IPS-20b (cell line): Measurements from ENCODE around the gene DCAF12.
A peak's percentile ranks its signal among the peaks of the same experiment; 100 is the strongest.
"Not testable (repeated sequence)": the region's sequence is repeated elsewhere in the genome, so short reads cannot be mapped to it uniquely, and the experiment has no call there.

Experiments
- H3K27ac ChIP-seq: one replicate; pipeline ENCODE4 v1.5.1; 2013; ENCODE audit warnings: low read length
- H3K27me3 ChIP-seq: 2 replicates; pipeline ENCODE4 v1.6.1; 2013; ENCODE audit warnings: mild to moderate bottlenecking, low read length, inconsistent platforms; ENCODE audit not compliant: insufficient read depth
- H3K36me3 ChIP-seq: 2 replicates; pipeline ENCODE4 v1.6.1; 2013; ENCODE audit warnings: low read depth, mild to moderate bottlenecking, inconsistent platforms, low read length, moderate library complexity; ENCODE audit not compliant: insufficient read depth
- H3K4me1 ChIP-seq: 2 replicates; pipeline ENCODE4 v1.6.1; 2013; ENCODE audit warnings: mild to moderate bottlenecking, control low read depth, inconsistent platforms, low read length, moderate library complexity; ENCODE audit not compliant: insufficient read depth
- H3K4me3 ChIP-seq: 2 replicates; pipeline ENCODE4 v1.5.1; 2013; ENCODE audit warnings: mild to moderate bottlenecking, low read length, inconsistent platforms
- H3K9ac ChIP-seq: 2 replicates; pipeline ENCODE4 v1.6.1; 2013; ENCODE audit warnings: low read depth, mild to moderate bottlenecking, inconsistent platforms, low read length, moderate library complexity
- H3K9me3 ChIP-seq: 2 replicates; pipeline ENCODE4 v1.6.1; 2013; ENCODE audit warnings: mild to moderate bottlenecking, low read depth, low read length, inconsistent platforms; ENCODE audit not compliant: insufficient read depth

Gene DCAF12

DNA sequence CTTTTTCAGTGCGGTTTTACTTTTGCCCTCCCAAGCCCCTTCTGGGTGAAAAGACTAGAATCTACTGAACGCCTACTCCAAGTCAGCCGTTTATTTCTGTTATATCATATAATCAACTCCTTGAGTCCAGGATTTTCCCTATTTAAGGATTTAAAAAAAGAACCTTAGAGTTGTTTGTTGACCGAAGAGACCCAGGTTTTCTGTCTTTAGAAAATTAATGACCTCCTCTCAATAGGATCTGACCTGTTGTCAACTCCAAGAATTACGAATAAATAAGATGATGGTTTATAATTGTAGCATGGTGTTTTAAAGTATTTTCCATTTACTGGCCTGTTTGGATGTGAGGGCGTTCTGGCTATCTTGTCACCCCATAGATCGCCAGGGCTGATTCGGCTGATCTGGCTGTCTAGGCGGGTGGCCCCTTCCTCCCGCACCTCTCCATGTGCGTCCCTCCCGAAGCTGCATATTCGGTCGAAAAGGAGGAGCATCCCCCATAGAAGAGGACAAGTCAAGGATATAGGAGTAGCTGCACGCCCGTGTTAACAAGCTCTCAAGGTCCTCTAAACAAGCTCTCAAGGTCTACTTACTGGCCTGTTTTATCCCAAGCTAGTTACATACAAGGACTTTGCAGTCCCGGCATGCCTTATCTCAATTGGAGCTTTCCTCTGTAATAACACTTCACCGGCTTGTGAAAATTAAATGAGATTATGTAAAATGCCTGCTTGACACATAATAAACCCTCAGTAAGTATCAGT is 76.7 kb downstream of the DCAF12 start:
- Histone ChIP-seq H3K36me3 (no peaks in the 10 kb centered on the region), H3K27me3 (no peaks in the 10 kb centered on the region), H3K4me1 (peaks cover 7% of the 10 kb centered on the region; the same call in 1 of the 2 replicates), H3K9ac (peak overlapping the region; percentile 94), H3K9me3 (no peaks in the 10 kb centered on the region), H3K4me3 (peak overlapping the region; percentile 93), H3K27ac (peak overlapping the region; percentile 35)

DNA sequence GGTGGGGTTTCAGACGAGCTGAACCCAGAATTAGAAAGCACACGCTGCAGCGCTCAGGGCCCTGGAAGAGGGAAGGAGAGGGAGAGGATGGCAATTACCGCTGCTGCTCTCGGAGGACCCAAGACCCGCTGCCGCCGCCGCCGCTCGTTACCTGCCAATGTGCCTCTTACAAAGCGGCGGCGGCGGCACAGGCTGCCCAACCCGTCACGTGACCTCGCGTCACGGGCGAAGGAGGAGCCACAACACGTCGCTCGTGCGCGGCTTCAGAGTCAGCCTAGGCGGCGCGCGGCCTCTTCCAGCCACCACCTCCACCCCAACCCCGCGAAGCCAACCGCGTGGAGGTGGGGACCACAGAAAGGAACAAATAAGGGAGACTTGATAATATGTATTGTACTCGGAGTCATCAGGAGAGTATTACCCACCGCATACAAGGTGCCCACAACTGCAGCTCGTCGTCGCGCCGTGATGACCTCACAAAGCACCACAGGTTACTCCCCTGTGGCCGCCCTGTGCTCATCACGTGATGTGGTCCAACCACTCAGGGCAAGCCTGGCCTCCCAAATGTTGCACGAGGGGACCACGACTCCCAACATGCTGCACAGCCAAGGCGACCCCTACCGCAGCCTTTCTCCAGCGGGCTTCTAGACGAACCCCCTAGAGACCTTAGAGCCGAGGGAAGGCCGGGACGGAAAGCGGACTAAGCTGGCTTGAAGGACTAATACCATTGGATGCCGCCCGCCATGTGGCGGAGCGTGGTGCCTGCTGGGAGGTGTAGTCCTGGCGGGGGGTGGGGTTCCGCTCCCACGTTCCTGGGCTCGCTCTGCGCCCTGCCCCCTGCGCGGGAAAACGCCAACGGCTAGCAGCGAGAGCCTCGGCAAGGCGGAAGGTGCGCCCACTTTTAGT is 77.5 kb downstream of the DCAF12 start, which contains the start of gene UBAP2:
Gene UBAP2, minus strand, starts transcription at position 161 of the 903 bp plus-strand sequence. CDS start 31,739 bp downstream, outside the sequence.
- Histone ChIP-seq H3K9me3 (no peaks in the 10 kb centered on the region), H3K4me3 (peak within 1 kb of the TSS; percentile 93), H3K4me1 (peaks cover 7% of the 10 kb centered on the region; the same call in 1 of the 2 replicates), H3K36me3 (no peaks in the 10 kb centered on the region; the same call in 1 of the 2 replicates), H3K27ac (peak within 1 kb of the TSS; percentile 96), H3K27me3 (no peaks in the 10 kb centered on the region), H3K9ac (peak within 1 kb of the TSS; percentile 94)

DNA sequence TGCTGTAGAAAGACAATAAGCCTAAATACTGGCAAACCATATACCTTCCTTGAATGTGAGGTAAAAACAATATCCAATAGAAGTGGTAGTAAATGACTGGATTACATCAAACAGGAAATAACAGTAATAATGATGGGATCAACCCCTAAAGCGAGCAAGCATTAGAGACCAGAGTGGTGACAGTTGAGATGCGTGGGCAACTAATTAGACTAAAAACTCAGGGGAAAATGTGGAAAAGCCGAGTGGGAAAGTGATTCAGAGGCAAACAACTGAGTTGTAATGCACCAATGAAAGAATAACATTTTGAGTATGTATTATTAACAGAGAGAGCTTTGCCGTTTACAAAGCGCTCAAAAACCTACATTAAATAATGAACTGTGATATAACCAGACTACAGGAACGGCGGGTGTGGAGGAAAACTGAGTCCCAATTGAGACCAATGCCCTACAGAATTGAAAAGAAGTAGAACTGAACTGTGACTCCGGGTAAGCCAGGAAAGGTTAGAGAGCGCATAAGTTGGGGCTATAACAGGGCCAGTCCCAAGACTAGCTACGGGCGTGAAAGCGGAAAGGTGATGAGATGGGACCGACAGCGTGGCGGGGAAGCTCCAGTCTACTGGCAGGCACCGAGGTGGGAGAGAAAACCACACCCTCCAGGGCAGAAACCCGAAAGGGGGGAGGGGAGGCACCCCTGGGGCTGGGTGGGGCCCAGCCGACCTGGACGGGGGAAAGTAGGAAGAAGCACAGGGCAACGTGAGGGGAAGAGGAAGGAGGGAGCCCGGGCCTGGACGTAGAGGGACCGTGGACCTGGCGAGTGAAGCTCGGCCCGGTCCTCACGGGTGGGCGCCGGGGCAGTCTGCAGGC is 78.4 kb downstream of the DCAF12 start:
- Histone ChIP-seq H3K27ac (peak overlapping the region; percentile 45), H3K36me3 (peaks cover 7% of the 10 kb centered on the region; the same call in 1 of the 2 replicates), H3K9me3 (no peaks in the 10 kb centered on the region), H3K9ac (peak overlapping the region; percentile 94), H3K4me3 (peak overlapping the region; percentile 93), H3K27me3 (no peaks in the 10 kb centered on the region), H3K4me1 (peaks cover 7% of the 10 kb centered on the region; the same call in 1 of the 2 replicates)

DNA sequence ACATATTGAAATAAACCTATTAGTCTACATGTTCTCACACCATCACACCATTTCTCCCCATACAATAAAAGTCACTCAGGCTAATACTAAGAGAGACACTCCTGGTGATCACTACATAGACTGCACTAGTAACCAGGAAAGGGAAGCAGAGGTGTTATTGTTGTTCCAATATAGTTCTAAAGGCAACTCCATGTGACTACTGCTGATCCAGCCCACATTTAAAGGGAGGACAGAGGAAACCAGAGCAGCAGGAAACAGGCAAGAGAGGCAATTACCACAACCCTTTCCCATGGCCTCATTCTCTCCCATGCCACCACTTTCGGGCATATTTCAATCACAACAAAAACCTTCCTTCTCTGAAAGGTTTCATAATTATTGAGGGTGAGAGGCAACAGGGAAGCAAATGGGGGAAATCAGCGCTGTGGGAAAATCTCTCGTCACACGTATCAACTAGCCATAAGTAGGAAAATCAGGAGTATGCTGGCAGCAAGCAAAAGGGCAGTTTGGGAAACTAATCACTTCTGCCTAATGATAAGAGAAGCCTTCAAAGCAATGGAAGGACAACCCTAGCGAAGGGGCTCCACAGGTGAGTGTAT is 79.6 kb downstream of the DCAF12 start:
- Histone ChIP-seq H3K27ac (no peak overlapping the region), H3K9ac (peak overlapping the region; percentile 94; the same call in 1 of the 2 replicates), H3K27me3 (no peaks in the 10 kb centered on the region), H3K9me3 (no peaks in the 10 kb centered on the region), H3K4me3 (peak overlapping the region; percentile 93), H3K4me1 (peaks cover 7% of the 10 kb centered on the region; the same call in 1 of the 2 replicates), H3K36me3 (peaks cover 17% of the 10 kb centered on the region; the same call in 1 of the 2 replicates)

DNA sequence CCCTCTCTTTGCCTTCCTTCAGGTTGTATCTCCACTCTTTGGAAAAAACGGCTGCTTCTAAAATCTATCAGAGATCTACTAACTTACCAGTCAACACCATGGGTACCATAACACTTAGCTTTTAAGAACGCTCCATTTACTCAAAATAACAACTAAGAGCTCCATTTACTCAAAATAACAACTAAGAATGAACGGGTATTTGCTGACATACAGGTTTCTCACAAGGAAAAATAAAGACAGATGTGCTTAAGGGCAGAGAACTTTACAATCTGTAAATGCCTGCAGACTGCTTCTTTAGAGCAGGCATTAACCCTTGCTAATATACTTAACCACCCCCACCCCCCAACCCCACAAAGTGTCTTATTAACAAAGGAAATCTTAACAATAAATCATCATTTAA is 80.6 kb downstream of the DCAF12 start:
- H3K27ac ChIP-seq: no peak overlapping the region
- peaks cover 7% of the 10 kb centered on the region; the same call in 1 of the 2 replicates for H3K4me1 ChIP-seq

DNA sequence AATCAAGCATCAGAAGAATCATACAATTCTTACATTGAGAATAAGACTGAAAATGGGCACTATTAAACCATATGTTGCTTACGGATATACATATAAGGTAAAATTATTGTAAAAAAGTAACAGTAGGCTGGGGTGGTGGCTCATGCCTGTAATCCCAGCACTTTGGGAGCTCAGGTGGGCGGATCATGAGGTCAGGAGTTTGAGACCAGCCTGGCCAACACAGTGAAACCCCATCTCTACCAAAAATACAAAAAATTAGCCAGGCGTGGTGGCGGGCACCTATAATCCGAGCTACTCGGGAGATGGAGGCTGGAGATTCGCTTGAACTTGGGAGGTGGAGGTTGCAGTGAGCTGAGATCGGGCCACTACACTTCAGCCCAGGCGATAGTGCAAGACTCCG is 84.4 kb downstream of the DCAF12 start:
- H3K4me1 ChIP-seq, H3K9me3 ChIP-seq, H3K9ac ChIP-seq, H3K27ac ChIP-seq, H3K4me3 ChIP-seq, H3K27me3 ChIP-seq: not testable (repeated sequence)
- peaks cover 34% of the 10 kb centered on the region for H3K36me3 ChIP-seq

More for the DNA sequence above, 80.6 kb downstream of the DCAF12 start:
- H3K27me3 ChIP-seq: no peaks in the 10 kb centered on the region
- H3K4me3 ChIP-seq: 0 out of 2 replicates have a peak overlapping the region, but pooled peaks have one; percentile 26
- no peak overlapping the region for H3K9ac ChIP-seq
- peaks cover 22% of the 10 kb centered on the region; the same call in 1 of the 2 replicates for H3K36me3 ChIP-seq
- no peaks in the 10 kb centered on the region for H3K9me3 ChIP-seq

DNA sequence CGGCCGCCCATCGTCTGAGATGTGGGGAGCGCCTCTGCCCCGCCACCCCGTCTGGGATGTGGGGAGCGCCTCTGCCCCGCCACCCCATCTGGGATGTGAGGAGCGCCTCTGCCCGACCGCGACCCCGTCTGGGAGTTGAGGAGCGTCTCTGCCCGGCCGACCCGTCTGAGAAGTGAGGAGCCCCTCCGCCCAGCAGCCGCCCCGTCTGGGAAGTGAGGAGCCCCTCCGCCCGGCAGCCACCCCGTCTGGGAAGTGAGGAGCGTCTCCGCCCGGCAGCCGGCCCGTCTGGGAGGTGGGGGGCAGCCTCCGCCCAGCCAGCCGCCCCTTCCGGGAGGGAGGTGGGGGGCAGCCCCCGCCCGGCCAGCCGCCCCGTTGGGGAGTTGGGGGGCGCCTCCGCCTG is 87.6 kb downstream of the DCAF12 start:
- not testable (repeated sequence) for H3K4me1 ChIP-seq, H3K4me3 ChIP-seq, H3K27me3 ChIP-seq, H3K9ac ChIP-seq, H3K9me3 ChIP-seq, H3K27ac ChIP-seq
- peaks cover 39% of the 10 kb centered on the region for H3K36me3 ChIP-seq

DNA sequence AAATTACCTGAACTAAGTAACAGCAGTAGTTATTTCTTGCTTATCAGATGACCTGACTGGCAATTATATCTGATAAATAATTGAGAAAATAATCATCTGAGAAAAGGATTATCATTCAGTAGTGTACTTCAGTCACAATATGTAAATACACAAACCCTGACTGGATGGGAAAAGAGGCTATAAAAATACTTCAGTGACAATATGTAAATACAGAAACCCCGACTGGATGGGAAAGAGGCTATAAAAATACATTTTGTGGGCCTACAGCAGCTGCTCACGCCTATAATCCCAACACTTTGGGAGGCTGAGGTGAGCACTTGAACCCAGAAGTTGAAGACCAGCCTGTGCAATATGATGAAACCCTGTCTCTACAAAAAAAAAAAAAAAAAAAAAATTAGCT is 88.9 kb downstream of the DCAF12 start:
- Histone ChIP-seq H3K27ac (no peak overlapping the region), H3K36me3 (peaks cover 32% of the 10 kb centered on the region)

DNA sequence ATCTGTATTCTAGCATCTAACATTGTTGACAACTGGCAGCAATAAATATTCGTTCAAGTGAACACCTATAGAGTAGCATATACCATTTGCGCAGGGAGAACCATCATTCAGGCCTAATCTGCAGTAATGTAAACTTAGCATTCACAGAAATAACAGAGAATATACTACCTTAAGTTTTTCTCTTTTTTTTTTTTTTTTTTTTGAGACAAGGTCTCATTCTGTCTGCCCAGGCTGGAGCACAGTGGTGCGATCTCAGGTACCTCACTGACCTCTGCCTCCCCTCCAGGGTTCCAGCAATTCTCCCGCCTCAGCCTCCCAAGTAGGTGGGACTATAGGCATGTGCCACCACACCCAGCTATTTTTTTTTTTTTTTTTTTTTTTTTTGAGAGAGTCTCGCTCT is 89.9 kb downstream of the DCAF12 start:
- H3K4me3 ChIP-seq: no peak overlapping the region

More for the DNA sequence above, 88.9 kb downstream of the DCAF12 start:
- Histone ChIP-seq H3K9ac (no peak overlapping the region), H3K4me3 (no peak overlapping the region), H3K9me3 (no peaks in the 10 kb centered on the region), H3K4me1 (no peaks in the 10 kb centered on the region), H3K27me3 (no peaks in the 10 kb centered on the region)

More for the DNA sequence above, 89.9 kb downstream of the DCAF12 start:
- Histone ChIP-seq H3K9me3 (no peaks in the 10 kb centered on the region), H3K9ac (no peak overlapping the region), H3K36me3 (peaks cover 34% of the 10 kb centered on the region), H3K4me1 (no peaks in the 10 kb centered on the region), H3K27ac (no peak overlapping the region), H3K27me3 (no peaks in the 10 kb centered on the region)
